OCI-LY1 (cell line): ENCODE results near the gene ITGB8.

Experiments used
- H2AFZ ChIP-seq: fragments of 200-600 bp; sonication (generic), shearing (Covaris generic); 2 replicates; pipeline ENCODE4 v1.6.0; 2014; ENCODE audit warnings: antibody characterized with exemption, mild to moderate bottlenecking, low read length
- H3F3A ChIP-seq: fragments of 200-600 bp; sonication (generic), shearing (Covaris generic); 2 replicates; pipeline ENCODE4 v1.6.0; 2014; ENCODE audit warnings: mild to moderate bottlenecking, antibody characterized with exemption, low read length, moderate library complexity; ENCODE audit not compliant: insufficient read depth
- H3K27ac ChIP-seq: fragments of 200-600 bp; sonication (generic); 2 replicates; pipeline ENCODE4 v1.5.1; 2014; ENCODE audit warnings: low read length, mixed run types, mild to moderate bottlenecking, low read depth; ENCODE audit not compliant: poor library complexity, severe bottlenecking
- H3K27me3 ChIP-seq: fragments of 200-600 bp; sonication (generic); 2 replicates; pipeline ENCODE4 v1.6.0; 2014; ENCODE audit warnings: antibody characterized with exemption, mild to moderate bottlenecking, low read length, moderate library complexity; ENCODE audit not compliant: insufficient read depth
- H3K36me3 ChIP-seq: fragments of 200-600 bp; sonication (generic); 2 replicates; pipeline ENCODE4 v1.6.1; 2014; ENCODE audit warnings: mild to moderate bottlenecking, antibody characterized with exemption, low read length, moderate library complexity, mixed read lengths; ENCODE audit not compliant: insufficient read depth
- H3K4me1 ChIP-seq: fragments of 200-600 bp; sonication (generic); 2 replicates; pipeline ENCODE4 v1.5.1; 2014; ENCODE audit warnings: mild to moderate bottlenecking, low read length, moderate library complexity; ENCODE audit not compliant: insufficient read depth, severe bottlenecking
- H3K4me2 ChIP-seq: fragments of 200-600 bp; sonication (generic), shearing (Covaris generic); 2 replicates; pipeline ENCODE4 v1.6.1; 2014; ENCODE audit warnings: low read length
- H3K4me3 ChIP-seq: fragments of 200-600 bp; sonication (generic); 2 replicates; pipeline ENCODE4 v1.5.1; 2014; ENCODE audit warnings: low read length, low read depth, mild to moderate bottlenecking, mixed read lengths; ENCODE audit not compliant: poor library complexity, severe bottlenecking
- H3K79me2 ChIP-seq: fragments of 200-600 bp; shearing (Covaris generic); 2 replicates; pipeline ENCODE4 v1.6.1; 2016; ENCODE audit warnings: mixed run types, low read length, mixed read lengths; ENCODE audit not compliant: insufficient read depth
- H3K9ac ChIP-seq: fragments of 200-600 bp; sonication (generic), shearing (Covaris generic); 2 replicates; pipeline ENCODE4 v1.6.1; 2014; ENCODE audit warnings: mild to moderate bottlenecking, low read length, mixed read lengths
- H3K9me2 ChIP-seq: fragments of 200-600 bp; sonication (generic), shearing (Covaris generic); 2 replicates; pipeline ENCODE4 v1.6.1; 2014; ENCODE audit warnings: low read depth, mild to moderate bottlenecking, low read length, mixed read lengths
- H3K9me3 ChIP-seq: fragments of 200-600 bp; shearing (Covaris generic); 2 replicates; pipeline ENCODE4 v1.6.1; 2014; ENCODE audit warnings: low read length, mixed read lengths
- H4K20me1 ChIP-seq: fragments of 200-600 bp; sonication (generic), shearing (Covaris generic); 2 replicates; pipeline ENCODE4 v1.6.0; 2016; ENCODE audit warnings: mild to moderate bottlenecking, low read length; ENCODE audit not compliant: insufficient read depth
- EZH2 ChIP-seq: fragments of 200-600 bp; sonication (generic), shearing (Covaris generic); IDR thresholded peaks from 2 replicates; pipeline ENCODE4 v1.8.0; 2017; ENCODE audit warnings: borderline replicate concordance, mixed run types, mild to moderate bottlenecking, antibody characterized with exemption, low read length, moderate library complexity, mixed read lengths
- TF ChIP-seq, protein P1 (sequence below): fragments of 200-600 bp; sonication (generic), shearing (Covaris generic); IDR thresholded peaks from 2 replicates; pipeline ENCODE4 v1.5.1; 2017; ENCODE audit warnings: mild to moderate bottlenecking, antibody characterized with exemption, low read length, moderate library complexity, mixed read lengths

ITGB8 gene

DNA sequence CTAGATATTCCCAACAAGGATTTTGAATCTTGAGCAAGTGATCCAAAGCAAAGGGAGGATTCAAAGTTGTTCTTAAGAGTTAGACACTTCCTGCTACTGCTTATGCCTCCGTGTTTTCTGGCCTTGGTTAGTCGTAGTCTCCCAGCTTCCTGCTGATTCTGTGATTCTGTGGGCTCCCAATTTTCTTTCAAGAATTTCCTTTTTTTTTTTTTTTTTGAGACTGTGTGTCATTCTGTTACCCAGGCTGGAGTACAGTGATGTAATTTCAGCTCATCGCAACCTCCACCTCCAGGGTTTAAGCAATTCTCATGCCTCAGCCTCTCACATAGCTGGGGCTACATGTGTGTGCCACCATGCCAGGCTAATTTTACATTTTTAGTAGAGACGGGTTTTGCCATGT, 4.4 kb upstream of the ITGB8 start:
- H4K20me1 ChIP-seq, result no peaks in the 10 kb centered on the region
- H3K79me2 ChIP-seq, result no peaks in the 10 kb centered on the region
- H3K27ac ChIP-seq, result no peak overlapping the region
- H3K4me2 ChIP-seq, result no peak overlapping the region
- H3K9me2 ChIP-seq, result no peaks in the 10 kb centered on the region
- H3K9ac ChIP-seq, result no peak overlapping the region
- H2AFZ ChIP-seq, result no peak overlapping the region
- peaks cover 4% of the 10 kb centered on the region; the same call in 1 of the 2 replicates for H3F3A ChIP-seq
- TF ChIP-seq, protein P1, sequence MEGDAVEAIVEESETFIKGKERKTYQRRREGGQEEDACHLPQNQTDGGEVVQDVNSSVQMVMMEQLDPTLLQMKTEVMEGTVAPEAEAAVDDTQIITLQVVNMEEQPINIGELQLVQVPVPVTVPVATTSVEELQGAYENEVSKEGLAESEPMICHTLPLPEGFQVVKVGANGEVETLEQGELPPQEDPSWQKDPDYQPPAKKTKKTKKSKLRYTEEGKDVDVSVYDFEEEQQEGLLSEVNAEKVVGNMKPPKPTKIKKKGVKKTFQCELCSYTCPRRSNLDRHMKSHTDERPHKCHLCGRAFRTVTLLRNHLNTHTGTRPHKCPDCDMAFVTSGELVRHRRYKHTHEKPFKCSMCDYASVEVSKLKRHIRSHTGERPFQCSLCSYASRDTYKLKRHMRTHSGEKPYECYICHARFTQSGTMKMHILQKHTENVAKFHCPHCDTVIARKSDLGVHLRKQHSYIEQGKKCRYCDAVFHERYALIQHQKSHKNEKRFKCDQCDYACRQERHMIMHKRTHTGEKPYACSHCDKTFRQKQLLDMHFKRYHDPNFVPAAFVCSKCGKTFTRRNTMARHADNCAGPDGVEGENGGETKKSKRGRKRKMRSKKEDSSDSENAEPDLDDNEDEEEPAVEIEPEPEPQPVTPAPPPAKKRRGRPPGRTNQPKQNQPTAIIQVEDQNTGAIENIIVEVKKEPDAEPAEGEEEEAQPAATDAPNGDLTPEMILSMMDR, result no peak
- TF ChIP-seq EZH2, result no peak
- no peaks in the 10 kb centered on the region for H3K9me3 ChIP-seq
- no peaks in the 10 kb centered on the region for H3K36me3 ChIP-seq
- peaks cover 25% of the 10 kb centered on the region for H3K4me1 ChIP-seq
- no peaks in the 10 kb centered on the region for H3K27me3 ChIP-seq
- H3K4me3 ChIP-seq, result no peak overlapping the region

DNA sequence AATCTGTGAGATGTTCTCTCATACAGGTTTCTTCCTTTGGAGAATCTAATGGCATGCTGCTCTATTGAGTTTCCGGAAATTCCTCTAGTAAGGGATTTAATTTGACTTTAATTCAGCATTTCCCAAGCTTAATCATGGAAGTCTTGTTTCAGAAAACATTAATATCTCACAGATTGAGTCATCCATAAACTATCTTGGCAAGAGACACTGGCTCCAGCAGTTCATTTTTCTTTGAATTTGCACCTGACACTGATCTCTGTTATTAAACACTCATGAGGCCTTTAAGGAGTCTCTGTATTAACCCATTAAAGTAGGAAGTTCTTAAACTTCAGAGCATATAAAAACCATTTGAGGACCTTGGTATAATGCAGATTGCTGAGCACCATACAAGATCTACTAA, 3.6 kb upstream of the ITGB8 start:
- no peak for TF ChIP-seq EZH2
- TF ChIP-seq, protein P1, result no peak
- no peaks in the 10 kb centered on the region for H3K27me3 ChIP-seq
- no peaks in the 10 kb centered on the region for H3K9me2 ChIP-seq
- H2AFZ ChIP-seq, result no peak overlapping the region
- H3F3A ChIP-seq, result peaks cover 4% of the 10 kb centered on the region; the same call in 1 of the 2 replicates
- H3K9me3 ChIP-seq, result no peaks in the 10 kb centered on the region
- H3K4me3 ChIP-seq, result no peak overlapping the region
- no peak overlapping the region for H3K9ac ChIP-seq
- H3K27ac ChIP-seq, result no peak overlapping the region
- no peaks in the 10 kb centered on the region for H3K36me3 ChIP-seq
- H3K4me2 ChIP-seq, result no peak overlapping the region
- H4K20me1 ChIP-seq, result no peaks in the 10 kb centered on the region
- H3K79me2 ChIP-seq, result no peaks in the 10 kb centered on the region
- peaks cover 29% of the 10 kb centered on the region for H3K4me1 ChIP-seq

DNA sequence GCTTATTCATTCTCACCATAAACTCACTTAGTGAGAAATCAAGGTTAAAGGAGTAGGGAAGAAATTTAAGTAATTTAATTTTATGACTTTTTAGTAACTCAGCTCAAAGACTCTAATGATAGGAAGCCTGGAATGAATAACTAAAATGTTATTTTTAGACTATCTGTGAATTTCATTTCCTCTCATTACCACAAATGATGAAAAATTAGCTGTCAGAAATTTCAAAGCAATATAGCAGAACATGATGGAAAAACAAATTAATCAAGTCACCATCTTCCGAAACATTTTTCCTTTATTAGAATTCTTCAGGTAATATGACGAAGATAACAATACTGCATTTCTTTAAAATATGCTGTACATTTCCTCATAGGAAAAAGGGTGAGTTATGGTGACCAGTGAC, 2.7 kb upstream of the ITGB8 start:
- TF ChIP-seq, protein P1, result no peak
- no peak for TF ChIP-seq EZH2
- Histone ChIP-seq H3K27me3 (no peaks in the 10 kb centered on the region), H3K9me3 (no peaks in the 10 kb centered on the region), H2AFZ (no peak overlapping the region), H3K9me2 (no peaks in the 10 kb centered on the region), H3K4me2 (no peak overlapping the region), H4K20me1 (no peaks in the 10 kb centered on the region), H3K27ac (peak overlapping the region; percentile 9), H3K4me1 (peaks cover 39% of the 10 kb centered on the region), H3K36me3 (no peaks in the 10 kb centered on the region), H3K4me3 (no peak overlapping the region), H3K79me2 (peaks cover 8% of the 10 kb centered on the region), H3K9ac (no peak overlapping the region), H3F3A (peaks cover 4% of the 10 kb centered on the region; the same call in 1 of the 2 replicates)
